ENCODE measurements around the gene UNC13C.

GRCh38 chr15:54102704-54103103, 124.5 kb downstream of the UNC13C start:
- TF ChIP-seq TEAD4 (IDR thresholded peaks at IDR 0.05) (no peak), CEBPB (IDR thresholded peaks at IDR 0.05) (no peak), EP300 (IDR thresholded peaks at IDR 0.05; ENCODE audit: borderline replicate concordance) (no peak), MAX (IDR thresholded peaks at IDR 0.05) (no peak), NFIC (IDR thresholded peaks at IDR 0.05) (no peak), FOXM1 (IDR thresholded peaks at IDR 0.05; ENCODE audit: borderline replicate concordance, low read depth) (no peak)

All from Ishikawa (cell line).